K562 (cell line): ENCODE data around the gene TLCD5. TPM values are rescaled to one million over a fixed set of nuclear protein-coding genes. Genes with fewer than 3 reads are reported as not detected.

Source experiments
- ATAC-seq: fragments of 200-7000 bp; cut with Tn5 transposase; 3 replicates; pipeline ENCODE4 v1.9.1; 2020; ENCODE audit warnings: moderate library complexity
- BruUV-seq: library from RNA; stranded (reverse); fragments of 400-500 nt; replicated peaks from 2 replicates; lab custom pipeline; 2021; lab: Mats Ljungman, UMichigan
- CTCF ChIA-PET: fragments of 300-600 bp; formaldehyde crosslinking; extraction: SDS; loops from one replicate; lab custom pipeline; 2021; ENCODE audit warnings: low intra/inter-chr PET ratio; lab: Yijun Ruan, JAX
- POLR2A ChIA-PET: fragments of 300-600, 350-650 bp; sonication (Branson Sonifier 250); formaldehyde crosslinking; extraction: SDS; loops from one replicate; lab custom pipeline; 2021; ENCODE audit warnings: antibody characterized with exemption, inconsistent platforms; lab: Yijun Ruan, JAX
- DNase-seq, 4 experiments: peaks; one replicate each; pipeline versions ENCODE4 v3.0.0 to v3.0.0-alpha.2; 2011 to 2018; ENCODE audit warnings: low spot score in 3 of 4, mixed read lengths in 3 of 4; ENCODE audit errors: extremely low read depth in 1 of 4
- FAIRE-seq: peaks from 2 replicates; lab custom pipeline; 2011; peaks lifted over from hg19 to GRCh38; lab: Jason Lieb, UNC
- H2AFZ ChIP-seq: 2 replicates; pipeline ENCODE4 v1.6.0; 2011; ENCODE audit warnings: low read depth, low read length, control low read depth, inconsistent platforms
- H3K27ac ChIP-seq: fragments of 200-600 bp; 3 replicates; pipeline ENCODE4 v1.8.0; 2011; ENCODE audit warnings: low read depth, mild to moderate bottlenecking, control low read depth, inconsistent platforms, low read length, moderate library complexity, mixed read lengths; ENCODE audit errors: extremely low read depth
- H3K27me3 ChIP-seq, 2 experiments: fragments of 300-600 bp in 1 of 2; 2 replicates in 1 of 2; 3 replicates in 1 of 2; pipeline versions ENCODE4 v1.6.0 to v1.8.0; 2011; ENCODE audit warnings: inconsistent platforms in 2 of 2, low read length in 2 of 2, mild to moderate bottlenecking in 1 of 2, mixed read lengths in 1 of 2, moderate library complexity in 1 of 2; ENCODE audit not compliant: control insufficient read depth in 2 of 2, insufficient read depth in 2 of 2
- H3K36me3 ChIP-seq: fragments of 300-600 bp; 3 replicates; pipeline ENCODE4 v1.8.0; 2011; ENCODE audit warnings: mild to moderate bottlenecking, low read length, inconsistent platforms; ENCODE audit not compliant: control insufficient read depth, insufficient read depth
- H3K4me1 ChIP-seq, 2 experiments: fragments of 200-600 bp in 1 of 2; replicated peaks in 1 of 2; 2 replicates in 1 of 2; 3 replicates in 1 of 2; pipeline versions ENCODE4 v1.5.1 to v1.8.0; 2011; ENCODE audit warnings: inconsistent platforms in 2 of 2, low read length in 2 of 2, mild to moderate bottlenecking in 1 of 2, mixed read lengths in 1 of 2, moderate library complexity in 1 of 2; ENCODE audit not compliant: control insufficient read depth in 2 of 2, insufficient read depth in 2 of 2
- H3K4me2 ChIP-seq: 2 replicates; pipeline ENCODE4 v1.6.1; 2011; ENCODE audit warnings: low read length, control low read depth, inconsistent platforms, mixed read lengths; ENCODE audit not compliant: insufficient read depth
- H3K4me3 ChIP-seq: fragments of 200-600 bp; sonication (generic), shearing (Covaris generic); 2 replicates; pipeline ENCODE4 v1.5.1; 2016; ENCODE audit warnings: control low read depth, inconsistent platforms
- H3K79me2 ChIP-seq: fragments of 200-600 bp; 3 replicates; pipeline ENCODE4 v1.8.0; 2011; ENCODE audit warnings: low read length, inconsistent platforms; ENCODE audit not compliant: control insufficient read depth, insufficient read depth
- H3K9ac ChIP-seq, 2 experiments: 2 replicates each; pipeline versions ENCODE4 v1.6.0 to v1.6.1; 2011; ENCODE audit warnings: low read depth in 2 of 2, low read length in 2 of 2, control low read depth in 1 of 2, inconsistent platforms in 1 of 2, mild to moderate bottlenecking in 1 of 2, mixed read lengths in 1 of 2; ENCODE audit not compliant: insufficient read depth in 1 of 2
- H3K9me1 ChIP-seq: one replicate; pipeline ENCODE4 v1.6.0; 2011; ENCODE audit warnings: inconsistent platforms, mild to moderate bottlenecking, low read length, moderate library complexity; ENCODE audit not compliant: control insufficient read depth, insufficient read depth
- H3K9me3 ChIP-seq: replicated peaks from 2 replicates; pipeline ENCODE4 v1.5.1; 2011; ENCODE audit warnings: low read depth, low read length, inconsistent platforms; ENCODE audit not compliant: control insufficient read depth, insufficient read depth
- H4K20me1 ChIP-seq: replicated peaks from 2 replicates; pipeline ENCODE4 v1.6.1; 2011; ENCODE audit warnings: low read length, inconsistent platforms, mixed read lengths; ENCODE audit not compliant: control insufficient read depth, insufficient read depth
- DACH1 ChIP-seq: fragments of 450-650 bp; IDR thresholded peaks from 2 replicates; pipeline ENCODE4 v1.6.1; 2018; ENCODE audit not compliant: partially characterized antibody
- E2F3 ChIP-seq: fragments of 250-450 bp; sonication (Bioruptor Pico); IDR thresholded peaks from 2 replicates; pipeline ENCODE4 v1.4.0; 2020; ENCODE audit warnings: mild to moderate bottlenecking
- FIP1L1 ChIP-seq: fragments of 200-400 bp; formaldehyde crosslinking; IDR thresholded peaks from 2 replicates; pipeline ENCODE4 v1.6.1; 2018; ENCODE audit warnings: mild to moderate bottlenecking, low read depth, low read length; ENCODE audit not compliant: poor library complexity, severe bottlenecking
- HMBOX1 ChIP-seq: sonication (generic); IDR thresholded peaks from 2 replicates; pipeline ENCODE4 v1.6.1; 2016
- RCOR1 ChIP-seq, 2 experiments: IDR thresholded peaks; 2 replicates each; pipeline ENCODE4 v1.6.1; 2012; ENCODE audit warnings: low read depth in 2 of 2, low read length in 2 of 2, borderline replicate concordance in 1 of 2, improper control_type of control experiment in 1 of 2
- TAF1 ChIP-seq: IDR thresholded peaks from 2 replicates; pipeline ENCODE4 v1.6.1; 2011; ENCODE audit warnings: mild to moderate bottlenecking, low read length, moderate library complexity; ENCODE audit not compliant: insufficient read depth, control insufficient read depth, severe bottlenecking; ENCODE audit errors: extremely low read depth
- ZNF316 ChIP-seq: fragments of 450-650 bp; IDR thresholded peaks from 2 replicates; pipeline ENCODE4 v1.6.1; 2016
- WGBS: fragments of 100-300 bp; shearing (Covaris generic); methylation state at CpG from one replicate; pipeline ENCODE4 v1.1.6; 2016; ENCODE audit warnings: low coverage, mixed read lengths; ENCODE audit not compliant: insufficient coverage; ENCODE audit errors: missing lambda C conversion rate; 5-methylcytosine and 5-hydroxymethylcytosine counted together
- in situ Hi-C: fragments of 300-500 bp; cut with MboI; formaldehyde crosslinking; loops from 4 replicates; pipeline ENCODE4 v1.15.0; 2018; ENCODE audit warnings: inconsistent platforms, mixed read lengths
- intact Hi-C: fragments of 100-400 bp; cut with micrococcal nuclease; formaldehyde crosslinking; loops from 2 replicates; pipeline ENCODE4 v1.14.2; 2022
- polyA plus RNA-seq, 8 experiments: library from polyadenylated mRNA; depleted of rRNA in 4 of 8; stranded (reverse) in 5 of 8; unstranded in 3 of 8; fragments of >200 nt; fragmentation: Nextera tagmentation in 2 of 8; fragmentation: Illumina TruSeq in 1 of 8; extraction: Ambion mirVana in 2 of 8; extraction: Trizol in 1 of 8; gene quantifications; 2 replicates each; pipeline versions ENCODE4 v1.2.1 to v1.2.3, GENCODE V29; 2011 to 2014; ENCODE audit warnings: inconsistent platforms in 1 of 8, missing spikeins in 1 of 8
- total RNA-seq, 7 experiments: library from RNA; depleted of rRNA in 6 of 7; stranded (reverse); fragments of >200 nt in 6 of 7; fragmentation: Illumina TruSeq in 2 of 7; extraction: Trizol in 2 of 7; gene quantifications; 2 replicates each; pipeline versions ENCODE4 v1.2.1 to v1.2.3, GENCODE V29; 2011 to 2021; ENCODE audit warnings: low replicate concordance in 1 of 7

TLCD5 gene
- total and polyA plus RNA-seq, 9 of the 15 experiments (the other 6 are each of a cell fraction or from before 2014, with no cell fraction given), result 0.94 to 5.1 (median 1.6) TPM

DNA sequence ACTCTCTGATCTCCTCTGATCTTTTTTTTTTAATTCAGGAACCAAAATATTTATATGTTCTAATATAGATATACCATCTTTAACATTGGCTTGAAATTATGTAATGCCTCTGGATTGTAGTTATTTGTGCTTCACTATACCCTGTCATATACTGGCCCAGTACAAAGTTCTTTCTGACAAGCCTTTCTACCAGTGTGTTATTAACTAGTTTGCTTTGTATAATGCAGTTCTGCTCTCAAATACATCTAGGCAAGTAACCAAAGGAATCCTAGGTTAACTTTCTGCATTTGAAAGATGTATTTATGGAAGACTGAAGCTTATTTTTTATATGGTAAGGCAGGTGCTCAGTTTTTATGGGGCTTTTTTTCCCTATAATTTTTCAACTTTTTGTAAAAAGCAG lies 47.2 kb downstream of the TLCD5 start:
- Histone ChIP-seq H3K4me1 (peaks cover 0 to 6% of the 10 kb centered on the region in 2 experiments; a peak in 1 of 5 replicates), H3K9me1 (no peaks in the 10 kb centered on the region), H2AFZ (no peak overlapping the region), H3K27me3 (no peaks in the 10 kb centered on the region), H3K9me3 (no peaks in the 10 kb centered on the region), H3K36me3 (no peaks in the 10 kb centered on the region), H4K20me1 (no peaks in the 10 kb centered on the region), H3K9ac (no peak overlapping the region), H3K4me3 (no peak overlapping the region), H3K27ac (no peak overlapping the region), H3K4me2 (no peak overlapping the region), H3K79me2 (peaks cover 92% of the 10 kb centered on the region)
- in situ Hi-C loops, result no loop called here
- ChIA-PET CTCF (no interaction called here), POLR2A (interaction anchor here (0.7 to 1.0 kb wide), 2 partner anchors 14 to 17 kb away, joined by 3 to 4 read pairs; no protein-coding TSS in a partner anchor)
- FAIRE-seq, result no peak
- ATAC-seq, result peak; percentile 32; the same call in 2 of the 3 replicates
- no TSS peak for BruUV-seq
- TF ChIP-seq HMBOX1 (peak; percentile 48; the same call in 1 of the 2 replicates), ZNF316 (no peak)
- intact Hi-C loops, result no loop called here
- no peak for DNase-seq

- Histone ChIP-seq H4K20me1 (no peaks in the 10 kb centered on the region), H3K4me1 (0 out of 5 replicates have a peak, but pooled peaks cover 0 to 3% of the 10 kb centered on the region in 2 experiments), H3K9me1 (no peaks in the 10 kb centered on the region), H3K36me3 (no peaks in the 10 kb centered on the region; the same call in 2 of the 3 replicates), H3K27ac (no peak overlapping the region), H3K4me3 (no peak overlapping the region), H3K9ac (no peak overlapping the region), H3K27me3 (no peaks in the 10 kb centered on the region), H2AFZ (no peak overlapping the region), H3K4me2 (no peak overlapping the region), H3K9me3 (peaks cover 8% of the 10 kb centered on the region), H3K79me2 (peaks cover 93% of the 10 kb centered on the region)
- FAIRE-seq (no peak), ATAC-seq (no peak), DNase-seq (no peak)
- intact Hi-C loops (no loop called here), in situ Hi-C loops (no loop called here)
- ChIA-PET POLR2A (interaction anchor here (0.8 to 1.3 kb wide), 2 partner anchors 9 to 10 kb away, joined by 3 to 4 read pairs; no protein-coding TSS in a partner anchor), CTCF (no interaction called here)
- no TSS peak for BruUV-seq
- TF ChIP-seq FIP1L1 (no peak), RCOR1 (IDR thresholded peaks at IDR 0.05; ENCODE audit: borderline replicate concordance in 1 of 2, low read depth in 2 of 2, low read length in 2 of 2) (no peak), DACH1 (no peak), TAF1 (no peak), E2F3 (no peak)
- 70% methylated on average over 3 of the region's 3 CpGs for WGBS
Measured at GRCh38 chr11:120375076-120375475, 50.0 kb downstream of the TLCD5 start.
